Measurements from ENCODE around the gene ATP1A1. TPM values are rescaled to one million over a fixed set of nuclear protein-coding genes. Genes with fewer than 3 reads are reported as not detected.

Gene ATP1A1
- total RNA-seq, 1 donor from 2014 or later: 216 TPM

DNA sequence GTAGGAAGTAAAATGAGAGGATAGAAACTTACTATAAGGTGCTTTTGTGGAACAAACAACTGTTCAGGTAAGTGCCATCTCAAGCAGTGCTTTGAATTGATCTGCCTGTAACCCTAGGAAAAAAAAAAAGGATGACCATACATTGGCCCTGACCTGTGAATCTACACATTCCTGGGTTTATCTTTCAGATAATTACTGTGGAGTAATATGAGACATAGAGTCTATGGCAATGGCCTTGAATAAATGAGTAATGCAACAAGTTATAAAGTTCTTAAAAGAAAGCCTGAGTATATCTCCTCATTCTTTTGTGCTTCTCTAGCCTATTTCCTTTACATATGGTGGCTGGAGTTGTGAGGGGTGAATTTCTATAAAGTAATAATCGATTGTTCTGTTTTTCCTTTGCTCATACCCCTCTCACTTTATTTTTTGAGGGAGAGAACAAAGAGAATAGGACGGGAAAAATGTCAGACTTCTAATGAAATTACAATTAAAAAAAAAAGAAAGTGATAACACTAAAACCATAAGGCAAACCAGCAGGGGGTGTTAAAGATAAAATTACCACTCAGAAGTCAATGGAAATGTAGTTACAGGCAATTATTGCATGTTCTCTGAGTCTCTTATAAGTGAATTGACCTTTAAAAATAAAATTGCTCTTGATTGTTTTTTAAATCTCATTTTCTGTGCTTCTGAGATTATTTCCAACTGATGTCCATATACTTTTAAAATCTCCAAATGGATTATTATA lies 12.4 kb upstream of the ATP1A1 start:
- H3K4me3 ChIP-seq (ENCODE audit: low read depth, low read length): no peak overlapping the region
- H3K27me3 ChIP-seq (ENCODE audit: control insufficient read depth, insufficient read depth, low read length): no peaks in the 10 kb centered on the region
- peak; percentile 17 for TF ChIP-seq CTCF (IDR thresholded peaks at IDR 0.05; ENCODE audit: insufficient read depth, low read length, poor library complexity, severe bottlenecking)
- no peak for DNase-seq (ENCODE audit: low read depth)
- no peaks in the 10 kb centered on the region for H3K36me3 ChIP-seq (ENCODE audit: control insufficient read depth, insufficient read depth, low read length)

GRCh38 chr1:116361648-116362047 lies 11.4 kb upstream of the ATP1A1 start:
- no peak for DNase-seq (ENCODE audit: low read depth)
- H3K36me3 ChIP-seq (ENCODE audit: control insufficient read depth, insufficient read depth, low read length): no peaks in the 10 kb centered on the region
- H3K4me3 ChIP-seq (ENCODE audit: low read depth, low read length): no peak overlapping the region
- no peak for TF ChIP-seq CTCF (IDR thresholded peaks at IDR 0.05; ENCODE audit: insufficient read depth, low read length, poor library complexity, severe bottlenecking)
- H3K27me3 ChIP-seq (ENCODE audit: control insufficient read depth, insufficient read depth, low read length): no peaks in the 10 kb centered on the region

DNA sequence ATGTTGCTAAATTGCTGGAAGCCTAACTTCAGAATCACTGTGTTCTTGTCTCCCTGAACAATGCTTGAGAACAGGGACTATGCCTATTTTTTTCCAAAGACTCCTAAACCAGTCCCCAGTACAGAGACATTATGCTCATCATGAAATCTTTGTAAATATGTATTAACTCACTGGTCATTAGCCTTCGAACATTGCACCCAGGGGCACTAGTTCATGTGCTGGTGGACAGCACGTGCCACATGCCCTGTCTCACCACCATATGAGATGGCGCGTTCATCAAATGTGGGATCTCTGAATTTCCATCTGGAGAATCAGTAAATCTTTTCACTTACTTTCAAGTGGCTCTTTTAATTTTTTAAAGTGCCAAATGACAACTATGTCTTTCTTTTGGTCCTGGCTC lies 11.0 kb upstream of the ATP1A1 start:
- no peak overlapping the region for H3K4me3 ChIP-seq (ENCODE audit: low read depth, low read length)
- H3K36me3 ChIP-seq (ENCODE audit: control insufficient read depth, insufficient read depth, low read length): no peaks in the 10 kb centered on the region
- no peak for TF ChIP-seq CTCF (IDR thresholded peaks at IDR 0.05; ENCODE audit: insufficient read depth, low read length, poor library complexity, severe bottlenecking)
- H3K27me3 ChIP-seq (ENCODE audit: control insufficient read depth, insufficient read depth, low read length): no peaks in the 10 kb centered on the region
- DNase-seq (ENCODE audit: low read depth): no peak

GRCh38 chr1:116365353-116365780 lies 7.7 kb upstream of the ATP1A1 start:
- Histone ChIP-seq H3K27me3 (ENCODE audit: control insufficient read depth, insufficient read depth, low read length) (no peaks in the 10 kb centered on the region), H3K36me3 (ENCODE audit: control insufficient read depth, insufficient read depth, low read length) (no peaks in the 10 kb centered on the region), H3K4me3 (ENCODE audit: low read depth, low read length) (no peak overlapping the region)
- no peak for DNase-seq (ENCODE audit: low read depth)
- no peak for TF ChIP-seq CTCF (IDR thresholded peaks at IDR 0.05; ENCODE audit: insufficient read depth, low read length, poor library complexity, severe bottlenecking)

DNA sequence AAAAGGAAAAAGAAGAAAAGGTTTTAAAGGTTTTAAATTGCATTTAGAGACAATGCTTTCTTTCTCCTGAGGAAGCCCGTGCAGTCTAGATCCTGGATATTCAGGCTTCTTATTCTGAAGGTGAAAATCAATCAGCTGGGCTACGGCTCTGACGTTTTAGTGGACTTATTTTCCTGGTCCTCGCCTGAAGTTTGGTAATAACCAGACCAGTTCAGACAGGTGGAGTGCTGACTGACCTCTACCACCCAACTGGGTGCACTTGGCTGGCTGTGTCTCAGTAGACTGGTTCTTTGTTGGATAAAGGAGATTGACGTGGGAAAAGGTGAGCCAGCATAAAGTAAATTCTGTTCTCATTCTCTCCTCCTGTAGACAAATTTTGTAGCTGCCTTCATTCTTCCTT lies 7.2 kb upstream of the ATP1A1 start:
- no peak for TF ChIP-seq CTCF (IDR thresholded peaks at IDR 0.05; ENCODE audit: insufficient read depth, low read length, poor library complexity, severe bottlenecking)
- H3K27me3 ChIP-seq (ENCODE audit: control insufficient read depth, insufficient read depth, low read length): no peaks in the 10 kb centered on the region
- no peak for DNase-seq (ENCODE audit: low read depth)
- H3K4me3 ChIP-seq (ENCODE audit: low read depth, low read length): no peak overlapping the region
- no peaks in the 10 kb centered on the region for H3K36me3 ChIP-seq (ENCODE audit: control insufficient read depth, insufficient read depth, low read length)
